Loucy (cell line): ENCODE data around the gene SCRT2.

Experiments used
- H2AFZ ChIP-seq: fragments of 200-600 bp; sonication (generic); 2 replicates; pipeline ENCODE4 v1.6.0; 2016; ENCODE audit warnings: antibody characterized with exemption, mild to moderate bottlenecking, low read length, moderate library complexity
- H3F3A ChIP-seq: fragments of 200-600 bp; 2 replicates; pipeline ENCODE4 v1.6.0; 2016; ENCODE audit warnings: antibody characterized with exemption, low read depth, mild to moderate bottlenecking
- H3K27me3 ChIP-seq: fragments of 200-600 bp; sonication (generic); 2 replicates; pipeline ENCODE4 v1.6.1; 2014; ENCODE audit warnings: low read length, mild to moderate bottlenecking; ENCODE audit not compliant: insufficient read depth, poor library complexity, severe bottlenecking
- H3K36me3 ChIP-seq: fragments of 200-600 bp; sonication (generic); 2 replicates; pipeline ENCODE4 v1.6.1; 2016; ENCODE audit warnings: low read length; ENCODE audit not compliant: insufficient read depth
- H3K4me1 ChIP-seq: fragments of 200-600 bp; sonication (generic); 2 replicates; pipeline ENCODE4 v1.5.1; 2014; ENCODE audit warnings: low read length, mild to moderate bottlenecking; ENCODE audit not compliant: insufficient read depth, poor library complexity, severe bottlenecking
- H3K4me2 ChIP-seq: fragments of 200-600 bp; sonication (generic); 2 replicates; pipeline ENCODE4 v1.6.0; 2014; ENCODE audit warnings: antibody characterized with exemption, low read length, low read depth, mild to moderate bottlenecking; ENCODE audit not compliant: poor library complexity, severe bottlenecking
- H3K4me3 ChIP-seq: fragments of 200-600 bp; sonication (generic); 2 replicates; pipeline ENCODE4 v1.5.1; 2014; ENCODE audit warnings: low read length, mild to moderate bottlenecking, mixed read lengths; ENCODE audit not compliant: poor library complexity, severe bottlenecking
- H3K79me2 ChIP-seq: fragments of 200-600 bp; sonication (generic); 2 replicates; pipeline ENCODE4 v1.6.1; 2014; ENCODE audit warnings: low read length; ENCODE audit not compliant: insufficient read depth
- H3K9ac ChIP-seq: fragments of 200-600 bp; sonication (generic); 2 replicates; pipeline ENCODE4 v1.6.0; 2014; ENCODE audit warnings: mild to moderate bottlenecking, low read depth, low read length, moderate library complexity; ENCODE audit not compliant: poor library complexity, severe bottlenecking
- H3K9me2 ChIP-seq: fragments of 200-600 bp; sonication (generic); replicated peaks from 2 replicates; pipeline ENCODE4 v1.6.1; 2016; ENCODE audit warnings: low read depth, low read length, mixed read lengths
- H3K9me3 ChIP-seq: fragments of 200-600 bp; sonication (generic); 2 replicates; pipeline ENCODE4 v1.6.1; 2014; ENCODE audit warnings: mild to moderate bottlenecking, antibody characterized with exemption, low read length, low read depth; ENCODE audit not compliant: insufficient read depth
- H4K20me1 ChIP-seq: fragments of 200-600 bp; sonication (generic); 2 replicates; pipeline ENCODE4 v1.6.0; 2014; ENCODE audit warnings: antibody characterized with exemption, low read length, mild to moderate bottlenecking; ENCODE audit not compliant: insufficient read depth, poor library complexity, severe bottlenecking
- EZH2phosphoT487 ChIP-seq: fragments of 200-600 bp; IDR thresholded peaks from 2 replicates; pipeline ENCODE4 v1.6.1; 2018; ENCODE audit warnings: antibody characterized with exemption, mild to moderate bottlenecking, moderate library complexity, borderline replicate concordance
- TF ChIP-seq, protein P1 (sequence below): fragments of 200-600 bp; sonication (generic); conservative IDR thresholded peaks from 2 replicates; pipeline ENCODE4 v1.5.1; 2014; ENCODE audit warnings: mild to moderate bottlenecking, antibody characterized with exemption, low read length

SCRT2 gene

DNA sequence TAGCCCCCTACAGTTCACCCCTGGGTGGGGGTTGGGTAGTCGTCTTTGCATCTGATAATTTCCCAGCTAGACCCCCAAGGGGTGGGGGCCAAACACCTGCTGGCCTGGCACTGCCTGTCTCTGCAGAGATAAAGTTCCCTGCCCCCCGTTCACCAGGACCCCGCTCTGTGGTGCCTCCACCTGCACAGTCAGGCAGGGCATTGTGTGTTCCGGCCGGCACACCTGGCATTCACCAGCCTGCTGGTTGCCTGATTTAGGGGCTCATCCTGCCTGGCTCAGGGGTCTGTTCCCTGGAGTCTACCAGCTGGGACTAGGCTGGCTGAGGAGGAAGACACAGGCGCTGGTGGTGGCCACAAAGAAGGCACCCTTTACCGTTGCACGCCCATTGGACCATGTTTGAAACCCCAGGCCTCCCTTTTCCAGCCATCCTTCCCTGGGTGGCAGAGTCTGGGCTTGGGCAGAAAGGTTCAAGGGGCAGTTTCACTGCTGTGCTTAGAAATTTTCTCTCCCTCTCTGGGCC lies 30.8 kb upstream of the SCRT2 start:
- H4K20me1 ChIP-seq, result no peaks in the 10 kb centered on the region
- no peak overlapping the region for H2AFZ ChIP-seq
- no peak overlapping the region for H3K4me2 ChIP-seq
- H3K9me3 ChIP-seq, result no peaks in the 10 kb centered on the region
- H3K36me3 ChIP-seq, result no peaks in the 10 kb centered on the region
- H3K79me2 ChIP-seq, result no peaks in the 10 kb centered on the region
- no peak overlapping the region for H3K9ac ChIP-seq
- no peaks in the 10 kb centered on the region for H3K9me2 ChIP-seq
- no peaks in the 10 kb centered on the region for H3F3A ChIP-seq
- no peak overlapping the region for H3K4me3 ChIP-seq
- H3K27me3 ChIP-seq, result no peaks in the 10 kb centered on the region
- no peak for TF ChIP-seq EZH2phosphoT487
- TF ChIP-seq, protein P1, sequence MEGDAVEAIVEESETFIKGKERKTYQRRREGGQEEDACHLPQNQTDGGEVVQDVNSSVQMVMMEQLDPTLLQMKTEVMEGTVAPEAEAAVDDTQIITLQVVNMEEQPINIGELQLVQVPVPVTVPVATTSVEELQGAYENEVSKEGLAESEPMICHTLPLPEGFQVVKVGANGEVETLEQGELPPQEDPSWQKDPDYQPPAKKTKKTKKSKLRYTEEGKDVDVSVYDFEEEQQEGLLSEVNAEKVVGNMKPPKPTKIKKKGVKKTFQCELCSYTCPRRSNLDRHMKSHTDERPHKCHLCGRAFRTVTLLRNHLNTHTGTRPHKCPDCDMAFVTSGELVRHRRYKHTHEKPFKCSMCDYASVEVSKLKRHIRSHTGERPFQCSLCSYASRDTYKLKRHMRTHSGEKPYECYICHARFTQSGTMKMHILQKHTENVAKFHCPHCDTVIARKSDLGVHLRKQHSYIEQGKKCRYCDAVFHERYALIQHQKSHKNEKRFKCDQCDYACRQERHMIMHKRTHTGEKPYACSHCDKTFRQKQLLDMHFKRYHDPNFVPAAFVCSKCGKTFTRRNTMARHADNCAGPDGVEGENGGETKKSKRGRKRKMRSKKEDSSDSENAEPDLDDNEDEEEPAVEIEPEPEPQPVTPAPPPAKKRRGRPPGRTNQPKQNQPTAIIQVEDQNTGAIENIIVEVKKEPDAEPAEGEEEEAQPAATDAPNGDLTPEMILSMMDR, result no peak
- no peaks in the 10 kb centered on the region for H3K4me1 ChIP-seq

DNA sequence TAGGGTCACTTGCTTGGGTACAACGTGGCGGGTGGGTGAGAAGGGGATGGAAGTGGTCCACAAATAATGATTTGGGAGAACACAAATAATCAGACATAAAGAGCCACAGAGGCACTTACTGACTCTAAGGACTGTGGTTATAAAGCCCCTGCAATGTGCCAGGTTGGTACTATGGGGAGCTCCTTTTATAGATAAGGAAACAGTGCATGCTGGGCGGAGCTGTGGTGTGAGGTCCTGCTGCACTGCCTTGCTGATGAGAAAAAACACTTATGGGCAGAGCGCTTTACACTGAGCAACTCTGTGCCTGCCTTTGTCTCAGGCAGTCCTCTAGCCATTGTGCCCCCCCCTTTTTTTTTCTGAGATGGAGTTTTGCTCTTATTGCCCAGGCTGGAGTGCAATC lies 29.1 kb upstream of the SCRT2 start:
- Histone ChIP-seq H3K4me2 (no peak overlapping the region), H3K9me3 (no peaks in the 10 kb centered on the region), H3K9ac (no peak overlapping the region), H3F3A (no peaks in the 10 kb centered on the region), H2AFZ (no peak overlapping the region), H3K4me3 (no peak overlapping the region), H4K20me1 (no peaks in the 10 kb centered on the region), H3K36me3 (no peaks in the 10 kb centered on the region), H3K9me2 (no peaks in the 10 kb centered on the region), H3K79me2 (no peaks in the 10 kb centered on the region), H3K27me3 (no peaks in the 10 kb centered on the region), H3K4me1 (peaks cover 5% of the 10 kb centered on the region)
- no peak for TF ChIP-seq EZH2phosphoT487
- TF ChIP-seq, protein P1, result no peak

DNA sequence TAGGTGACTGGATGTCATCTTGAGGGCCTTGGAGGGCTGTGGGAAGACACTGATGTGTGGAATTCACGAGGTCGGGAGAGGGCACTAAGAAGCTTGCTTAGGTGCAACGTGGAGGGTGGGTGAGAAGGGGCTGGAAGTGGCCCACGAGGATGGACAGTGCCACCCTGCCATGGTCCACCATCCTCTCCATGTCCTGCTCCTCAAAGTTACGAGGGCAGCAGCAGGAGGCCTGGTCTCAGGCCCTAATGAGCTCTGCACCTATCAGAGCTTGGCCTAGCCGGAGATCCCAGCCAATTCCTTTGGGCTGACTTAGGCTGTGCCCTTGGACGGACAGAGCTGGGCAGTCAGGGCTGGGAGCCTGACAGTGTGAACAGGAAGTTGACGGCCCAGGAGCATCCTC lies 27.8 kb upstream of the SCRT2 start:
- H3F3A ChIP-seq, result no peaks in the 10 kb centered on the region
- H3K4me1 ChIP-seq, result peaks cover 10% of the 10 kb centered on the region
- TF ChIP-seq, protein P1, result no peak
- TF ChIP-seq EZH2phosphoT487, result no peak
- no peaks in the 10 kb centered on the region for H4K20me1 ChIP-seq
- H3K79me2 ChIP-seq, result no peaks in the 10 kb centered on the region
- H3K4me3 ChIP-seq, result no peak overlapping the region
- H3K36me3 ChIP-seq, result no peaks in the 10 kb centered on the region
- no peaks in the 10 kb centered on the region for H3K9me2 ChIP-seq
- no peak overlapping the region for H2AFZ ChIP-seq
- H3K9me3 ChIP-seq, result no peaks in the 10 kb centered on the region
- no peaks in the 10 kb centered on the region for H3K27me3 ChIP-seq
- H3K4me2 ChIP-seq, result no peak overlapping the region
- no peak overlapping the region for H3K9ac ChIP-seq
